Activated CD4-positive, CD25-positive, alpha-beta regulatory T cell treated with anti-CD3 and anti-CD28 coated beads, Interleukin-2, amount 50 U/mL, for 72 hours (primary cell): ENCODE results near the gene HBA1.
A peak's percentile ranks its signal among the peaks of the same experiment; 100 is the strongest.
"Not testable (repeated sequence)": the region's sequence is repeated elsewhere in the genome, so short reads cannot be mapped to it uniquely, and the experiment has no call there.

ENCODE experiments used
- DNase-seq: peaks from one replicate; pipeline ENCODE4 v3.0.0; 2021

The HBA1 gene

DNA sequence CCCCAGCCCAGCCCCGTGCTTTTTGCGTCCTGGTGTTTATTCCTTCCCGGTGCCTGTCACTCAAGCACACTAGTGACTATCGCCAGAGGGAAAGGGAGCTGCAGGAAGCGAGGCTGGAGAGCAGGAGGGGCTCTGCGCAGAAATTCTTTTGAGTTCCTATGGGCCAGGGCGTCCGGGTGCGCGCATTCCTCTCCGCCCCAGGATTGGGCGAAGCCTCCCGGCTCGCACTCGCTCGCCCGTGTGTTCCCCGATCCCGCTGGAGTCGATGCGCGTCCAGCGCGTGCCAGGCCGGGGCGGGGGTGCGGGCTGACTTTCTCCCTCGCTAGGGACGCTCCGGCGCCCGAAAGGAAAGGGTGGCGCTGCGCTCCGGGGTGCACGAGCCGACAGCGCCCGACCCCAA is 474 bp upstream of the HBA1 start:
- not testable (repeated sequence) for DNase-seq

- DNase-seq, result no peak
Measured at GRCh38 chr16:177394-177822, 928 bp downstream of the HBA1 start.

- no peak for DNase-seq
Measured at GRCh38 chr16:177981-178667, 1.6 kb downstream of the HBA1 start.

DNA sequence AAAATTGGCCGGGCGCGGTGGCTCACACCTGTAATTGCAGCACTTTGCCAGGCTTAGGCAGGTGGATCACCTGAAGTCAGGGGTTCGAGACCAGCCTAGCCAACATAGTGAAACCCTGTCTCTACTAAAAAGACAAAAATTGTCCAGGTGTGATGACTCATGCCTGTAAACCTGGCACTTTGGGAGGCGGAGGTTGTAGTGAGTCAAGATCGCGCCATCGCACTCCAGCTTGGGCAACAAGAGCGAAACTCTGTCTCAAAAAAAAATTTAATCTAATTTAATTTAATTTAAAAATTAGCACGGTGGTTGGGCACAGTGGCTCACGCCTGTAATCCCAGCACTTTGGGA is 2.2 kb downstream of the HBA1 start:
- no peak for DNase-seq

- DNase-seq, result no peak
Measured at GRCh38 chr16:179211-180092, 3.0 kb downstream of the HBA1 start.

DNA sequence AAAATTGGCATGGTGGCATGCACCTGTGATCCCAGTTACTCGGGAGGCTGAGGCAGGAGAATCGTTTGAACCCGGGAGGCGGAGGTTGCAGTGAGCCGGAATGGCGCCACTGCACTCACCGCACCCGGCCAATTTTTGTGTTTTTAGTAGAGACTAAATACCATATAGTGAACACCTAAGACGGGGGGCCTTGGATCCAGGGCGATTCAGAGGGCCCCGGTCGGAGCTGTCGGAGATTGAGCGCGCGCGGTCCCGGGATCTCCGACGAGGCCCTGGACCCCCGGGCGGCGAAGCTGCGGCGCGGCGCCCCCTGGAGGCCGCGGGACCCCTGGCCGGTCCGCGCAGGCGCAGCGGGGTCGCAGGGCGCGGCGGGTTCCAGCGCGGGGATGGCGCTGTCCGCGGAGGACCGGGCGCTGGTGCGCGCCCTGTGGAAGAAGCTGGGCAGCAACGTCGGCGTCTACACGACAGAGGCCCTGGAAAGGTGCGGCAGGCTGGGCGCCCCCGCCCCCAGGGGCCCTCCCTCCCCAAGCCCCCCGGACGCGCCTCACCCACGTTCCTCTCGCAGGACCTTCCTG is 3.7 kb downstream of the HBA1 start, which contains the start of gene HBQ1:
Gene HBQ1, plus strand, starts transcription at position 359 of the 575 bp plus-strand sequence. Its CDS starts 28 bp downstream, at position 387.
- DNase-seq, result no peak

DNA sequence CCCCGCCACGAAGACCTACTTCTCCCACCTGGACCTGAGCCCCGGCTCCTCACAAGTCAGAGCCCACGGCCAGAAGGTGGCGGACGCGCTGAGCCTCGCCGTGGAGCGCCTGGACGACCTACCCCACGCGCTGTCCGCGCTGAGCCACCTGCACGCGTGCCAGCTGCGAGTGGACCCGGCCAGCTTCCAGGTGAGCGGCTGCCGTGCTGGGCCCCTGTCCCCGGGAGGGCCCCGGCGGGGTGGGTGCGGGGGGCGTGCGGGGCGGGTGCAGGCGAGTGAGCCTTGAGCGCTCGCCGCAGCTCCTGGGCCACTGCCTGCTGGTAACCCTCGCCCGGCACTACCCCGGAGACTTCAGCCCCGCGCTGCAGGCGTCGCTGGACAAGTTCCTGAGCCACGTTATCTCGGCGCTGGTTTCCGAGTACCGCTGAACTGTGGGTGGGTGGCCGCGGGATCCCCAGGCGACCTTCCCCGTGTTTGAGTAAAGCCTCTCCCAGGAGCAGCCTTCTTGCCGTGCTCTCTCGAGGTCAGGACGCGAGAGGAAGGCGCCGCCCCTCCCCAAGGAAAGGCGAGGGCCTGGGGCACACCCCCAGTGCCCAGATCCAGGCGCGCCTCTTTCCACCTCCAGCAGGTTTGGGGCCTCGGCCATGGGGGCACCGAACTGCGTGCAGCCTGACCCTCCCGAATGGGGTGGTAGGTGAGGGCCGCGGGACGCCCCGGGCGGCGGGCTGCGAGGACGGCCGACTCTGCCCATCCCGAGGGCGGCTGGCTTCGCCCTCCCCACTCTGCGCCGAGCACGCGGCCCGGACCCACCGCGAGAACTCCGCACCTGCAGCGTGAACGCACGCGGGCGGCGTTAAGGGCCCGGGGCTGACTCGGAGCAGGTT is 4.4 kb downstream of the HBA1 start:
- peak; percentile 87 for DNase-seq

- DNase-seq, result no peak
Measured at GRCh38 chr16:181565-182021, 5.1 kb downstream of the HBA1 start.

DNA sequence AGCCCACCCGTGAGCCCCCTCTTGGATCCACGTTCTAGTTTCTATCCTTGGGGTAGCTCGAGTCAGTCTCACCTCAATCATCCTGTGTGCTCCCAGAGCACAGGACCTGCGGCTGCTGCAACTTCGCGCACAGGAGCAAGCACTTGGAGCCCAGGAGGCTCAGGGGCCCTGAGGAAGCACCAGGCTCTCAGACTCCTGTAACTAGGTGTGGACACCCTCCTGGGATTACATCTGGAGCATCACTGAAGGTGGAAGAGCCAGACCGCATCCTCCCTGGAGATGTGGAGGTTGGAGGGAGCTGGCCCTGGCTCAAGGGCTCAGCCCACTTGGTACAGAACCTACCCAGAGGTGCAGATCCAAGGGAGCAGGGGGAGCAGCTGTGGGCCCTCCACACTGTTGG is 6.5 kb downstream of the HBA1 start:
- no peak for DNase-seq

GRCh38 chr16:185213-185612 is 8.7 kb downstream of the HBA1 start:
- DNase-seq, result no peak

- DNase-seq, result no peak
Measured at GRCh38 chr16:185691-186090, 9.2 kb downstream of the HBA1 start.

DNA sequence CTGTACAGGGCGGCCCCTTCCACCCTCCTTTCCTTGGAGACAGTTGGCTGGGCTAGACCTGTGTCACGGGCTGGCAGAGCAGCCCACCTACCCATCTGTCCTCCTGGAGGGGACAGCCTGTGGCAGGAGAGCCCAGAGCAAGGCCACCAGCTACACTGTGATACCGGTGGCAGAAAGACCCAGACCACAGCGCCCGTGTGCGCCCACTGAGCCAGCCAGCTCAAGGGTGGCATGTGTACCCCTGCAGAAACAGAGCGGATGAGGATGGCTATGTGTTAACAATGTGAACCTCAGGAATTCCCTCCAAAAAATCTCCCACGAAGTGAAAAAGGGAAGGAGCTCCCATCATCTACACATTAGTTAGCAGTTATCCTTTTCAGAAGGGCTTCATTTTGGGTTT is 10.8 kb downstream of the HBA1 start:
- DNase-seq, result no peak

- DNase-seq, result no peak
Measured at GRCh38 chr16:188674-189073, 12.2 kb downstream of the HBA1 start.

DNA sequence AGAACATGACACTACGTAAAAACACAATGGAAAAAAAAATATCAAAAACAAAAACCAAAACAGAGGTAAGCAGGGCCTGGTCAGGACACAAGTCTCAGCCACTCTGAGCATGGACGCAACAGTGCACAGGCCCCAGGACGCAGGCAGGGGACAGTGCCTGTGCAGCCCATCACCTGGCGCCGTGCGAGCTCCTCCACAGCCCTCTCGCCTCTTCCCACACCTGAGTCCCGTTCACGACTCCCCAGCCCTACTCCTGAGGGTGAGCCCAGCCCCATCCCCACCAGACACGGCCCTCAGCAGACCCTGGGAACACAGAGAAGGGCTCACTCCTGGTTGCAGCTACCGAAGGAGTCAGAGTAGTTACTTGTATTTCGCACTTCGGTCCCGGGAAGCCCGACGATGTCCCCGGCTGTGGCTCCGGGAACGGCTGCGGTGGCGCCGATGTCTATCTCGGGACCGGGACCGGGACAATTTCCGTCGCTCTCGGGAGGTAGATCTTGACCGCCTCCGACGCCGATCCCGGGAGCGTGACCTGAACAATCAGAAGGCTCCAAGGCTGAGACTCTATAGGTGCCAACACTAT is 13.2 kb downstream of the HBA1 start:
- no peak for DNase-seq

DNA sequence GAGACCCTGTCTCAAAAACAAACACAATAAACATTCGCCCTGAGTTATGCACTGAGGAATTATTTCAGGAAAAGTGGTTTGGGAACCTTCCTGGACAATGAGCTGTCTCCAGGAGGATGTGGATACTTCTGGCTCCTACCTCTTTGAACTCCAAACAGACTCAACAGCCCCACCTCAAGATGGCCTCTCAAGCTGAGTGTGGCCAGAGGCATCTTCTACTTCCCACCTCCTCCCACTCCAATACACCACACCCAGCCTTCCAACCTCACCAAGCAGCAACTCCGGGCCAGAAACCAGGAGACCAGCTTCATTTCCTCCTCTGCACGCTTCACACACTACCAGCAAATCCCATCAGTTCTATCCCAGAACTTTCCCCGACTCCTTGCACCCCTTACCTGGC is 15.4 kb downstream of the HBA1 start:
- DNase-seq, result no peak

DNA sequence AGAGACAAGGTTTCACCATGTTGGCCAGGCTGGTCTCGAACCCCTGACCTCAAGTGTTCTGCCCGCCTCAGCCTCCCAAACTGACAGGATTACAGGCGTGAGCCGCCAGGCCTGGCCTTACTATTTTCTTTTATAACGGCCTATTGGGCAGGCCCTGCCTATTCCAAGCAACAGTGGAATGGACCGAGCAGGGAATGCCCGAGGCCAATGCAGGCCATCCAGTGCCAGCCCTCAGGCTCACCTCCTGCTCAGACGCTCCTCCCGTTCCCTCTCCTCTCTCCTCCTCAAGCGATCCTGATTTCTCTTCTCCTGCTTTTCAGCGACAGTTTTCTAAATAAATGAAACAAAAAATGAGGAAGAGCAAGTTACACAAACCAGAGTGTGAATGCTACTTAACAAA is 16.2 kb downstream of the HBA1 start:
- no peak for DNase-seq

- DNase-seq, result no peak
Measured at GRCh38 chr16:193441-193840, 17.0 kb downstream of the HBA1 start.

DNA sequence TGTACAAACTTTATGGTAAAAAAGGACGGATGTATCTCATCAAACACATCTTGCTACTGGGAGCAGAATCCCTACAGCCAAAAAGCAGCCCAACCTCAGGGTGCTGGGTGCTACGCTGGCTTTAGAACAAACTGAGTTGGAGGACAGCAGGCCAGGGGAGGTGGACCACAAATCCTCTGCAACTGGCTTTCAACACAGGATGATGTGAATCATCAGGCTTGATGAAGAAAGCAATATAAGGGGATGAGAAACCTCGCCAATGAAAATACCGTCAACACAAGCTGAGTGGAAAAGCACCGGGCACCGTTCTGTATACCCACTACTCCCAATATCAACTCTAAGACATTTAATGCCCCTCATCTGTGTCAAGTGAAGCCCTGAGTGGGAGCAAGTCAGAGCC is 18.0 kb downstream of the HBA1 start:
- no peak for DNase-seq

DNA sequence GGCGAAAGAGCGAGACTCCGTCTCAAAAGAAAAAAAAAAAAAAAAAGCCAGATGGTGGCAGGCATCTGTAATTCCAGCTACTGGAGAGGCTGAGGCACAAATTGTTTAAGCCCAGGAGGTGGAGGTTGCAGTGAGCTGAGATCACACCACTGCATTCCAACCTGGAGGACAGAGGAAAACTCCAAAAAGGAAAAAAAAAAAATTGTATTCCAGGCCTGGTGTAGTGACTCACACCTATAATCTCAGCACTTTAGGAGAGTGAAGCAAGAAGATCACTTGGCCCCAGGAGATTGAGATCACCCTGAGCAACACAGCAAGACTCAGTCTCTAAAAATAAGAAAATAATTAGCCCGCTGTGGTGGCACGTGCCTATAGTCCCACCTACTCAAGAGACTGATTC is 23.9 kb downstream of the HBA1 start:
- DNase-seq, result no peak

- DNase-seq, result no peak
Measured at GRCh38 chr16:203246-203645, 26.8 kb downstream of the HBA1 start.

- not testable (repeated sequence) for DNase-seq
Measured at GRCh38 chr16:204046-204445, 27.6 kb downstream of the HBA1 start.

DNA sequence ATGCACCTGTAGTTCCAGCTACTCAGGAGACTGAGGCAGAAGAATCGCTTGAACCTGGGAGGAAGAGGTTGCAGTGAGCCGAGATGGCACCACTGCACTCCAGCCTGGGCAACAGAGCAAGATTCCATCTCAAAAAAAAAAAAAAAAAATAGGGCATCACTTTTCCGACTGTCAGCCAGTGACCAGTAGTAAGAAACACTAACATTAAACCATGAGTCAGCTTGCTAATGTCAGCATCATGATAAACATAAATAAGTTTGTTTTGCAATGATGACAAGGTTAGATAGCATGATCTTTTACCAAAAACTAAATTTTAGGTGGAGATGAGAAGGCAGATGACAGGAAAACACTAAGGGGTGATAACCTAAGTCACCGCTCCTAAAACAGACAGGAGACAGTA is 32.9 kb downstream of the HBA1 start:
- DNase-seq, result not testable (repeated sequence)
